T follicular helper cell (primary cell): ENCODE measurements around the gene HOXD10.

Experiments
- DNase-seq: peaks from one replicate; pipeline ENCODE4 v3.0.0-alpha.2; 2020; ENCODE audit warnings: low read depth

The HOXD10 gene

DNA sequence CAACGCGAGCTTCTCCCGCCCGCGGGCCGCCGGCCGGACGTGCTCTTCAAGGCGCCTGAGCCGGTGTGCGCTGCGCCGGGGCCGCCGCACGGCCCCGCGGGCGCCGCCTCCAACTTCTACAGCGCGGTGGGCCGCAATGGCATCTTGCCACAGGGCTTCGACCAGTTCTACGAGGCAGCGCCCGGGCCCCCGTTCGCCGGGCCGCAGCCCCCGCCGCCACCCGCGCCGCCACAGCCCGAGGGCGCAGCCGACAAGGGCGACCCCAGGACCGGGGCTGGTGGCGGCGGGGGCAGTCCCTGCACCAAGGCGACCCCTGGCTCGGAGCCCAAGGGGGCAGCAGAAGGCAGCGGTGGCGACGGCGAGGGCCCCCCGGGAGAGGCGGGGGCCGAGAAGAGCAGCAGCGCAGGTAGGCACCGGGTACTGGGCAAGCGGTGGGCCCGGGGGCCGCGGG is 8.8 kb upstream of the HOXD10 start:
- no peak for DNase-seq

GRCh38 chr2:176109192-176109901 is 7.2 kb upstream of the HOXD10 start:
- DNase-seq = no peak

DNA sequence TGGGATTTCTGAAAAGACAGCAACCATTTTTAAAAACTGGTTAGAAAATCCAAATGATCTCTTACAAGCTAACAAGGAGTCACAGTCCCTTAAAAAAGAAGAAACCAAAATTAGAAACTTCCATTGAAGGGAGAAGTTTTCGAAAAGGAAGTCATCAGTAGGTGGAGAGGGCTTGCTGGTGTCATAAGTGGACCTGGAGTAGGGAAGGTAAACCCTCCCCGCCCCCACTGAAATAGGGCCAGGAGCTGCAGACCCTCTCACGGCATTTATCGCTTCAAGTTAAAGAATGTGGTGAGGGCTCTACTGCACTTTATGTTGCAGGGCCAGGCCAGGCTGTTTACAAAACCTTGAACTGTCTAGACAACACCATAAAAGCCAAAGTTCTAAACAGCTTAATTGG is 6.6 kb upstream of the HOXD10 start:
- DNase-seq = no peak

DNA sequence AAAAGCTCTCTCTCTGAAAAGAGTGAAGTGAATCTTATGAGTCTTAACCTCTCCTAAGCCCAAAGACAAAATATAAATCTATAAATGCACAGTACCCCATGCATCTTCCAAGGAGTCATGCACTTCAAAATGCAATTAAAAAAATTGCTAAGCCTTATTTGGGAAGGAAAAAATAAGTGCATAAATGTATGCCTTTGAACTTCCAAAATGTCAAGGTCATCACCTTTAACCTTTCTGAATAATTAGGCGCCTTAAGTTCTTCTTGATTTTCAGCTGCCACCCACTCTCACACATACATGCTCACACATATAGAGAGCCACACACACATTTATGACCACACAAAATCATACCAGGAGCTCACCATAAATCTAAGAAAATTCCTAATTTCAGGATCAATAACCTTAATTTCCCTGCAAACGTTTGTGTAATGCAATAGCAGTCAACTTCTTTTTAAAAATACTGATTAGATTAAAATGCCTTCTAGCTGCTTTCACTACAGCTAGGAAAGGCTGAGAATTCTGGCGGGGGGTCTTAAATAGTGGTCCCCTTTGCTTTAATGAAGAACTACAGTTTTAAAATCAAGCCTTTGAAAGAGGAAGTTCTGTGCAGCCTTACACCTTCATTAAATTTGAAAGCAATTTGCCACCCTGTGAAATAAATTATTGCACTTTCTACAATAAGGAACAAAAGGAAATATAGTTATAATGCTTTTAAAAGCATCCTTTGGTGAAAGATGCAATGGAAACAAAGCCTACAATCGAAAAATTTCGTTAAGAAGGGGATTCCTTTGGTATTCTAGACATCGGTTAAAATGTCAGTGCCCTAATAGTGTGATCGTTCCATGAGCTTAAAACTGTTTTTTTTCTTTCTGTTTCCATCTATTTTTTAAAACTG is 5.9 kb upstream of the HOXD10 start:
- no peak for DNase-seq

DNA sequence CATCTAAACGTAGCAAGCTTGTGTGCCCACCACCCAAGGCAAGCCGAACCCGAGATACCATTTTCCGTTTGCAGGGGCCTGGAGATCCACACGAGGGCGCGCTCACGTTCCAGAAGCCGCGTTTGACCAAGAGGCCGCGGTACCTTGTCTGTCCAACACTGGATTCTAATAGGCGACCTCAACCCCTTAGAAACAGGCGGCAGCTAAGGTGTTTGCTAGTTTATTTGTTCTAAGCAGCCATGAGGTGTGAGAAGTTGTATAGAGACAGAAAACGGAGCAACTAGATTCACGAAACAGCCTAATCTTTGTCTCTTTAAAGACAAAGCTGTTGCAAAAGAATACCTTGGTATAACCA is 5.3 kb upstream of the HOXD10 start:
- no peak for DNase-seq

DNA sequence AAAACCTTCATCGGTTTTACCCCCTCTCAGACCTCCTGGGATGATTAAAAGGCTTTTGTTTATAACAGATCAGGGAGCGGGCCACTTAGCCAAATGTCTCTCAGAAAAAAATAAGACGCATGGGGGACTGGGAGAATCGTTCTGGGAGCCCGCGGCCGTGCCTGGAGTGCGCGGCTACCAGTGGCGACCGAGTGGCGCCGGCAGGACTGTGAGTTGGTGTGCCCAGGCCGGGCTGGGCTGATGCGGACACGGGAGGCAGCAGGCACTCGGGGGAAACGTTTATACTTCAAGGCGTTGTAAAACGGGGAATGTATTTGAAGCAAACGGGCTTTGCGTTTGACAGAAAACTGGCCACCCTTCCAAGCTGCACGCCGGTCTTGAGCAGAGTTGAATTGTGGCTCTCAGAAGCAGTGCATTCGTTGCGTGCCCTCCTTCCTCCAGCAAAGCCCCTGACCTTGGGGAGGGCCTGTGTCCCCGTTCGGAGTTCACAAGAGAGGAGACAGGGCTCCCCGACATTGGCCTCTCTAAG is 4.7 kb upstream of the HOXD10 start:
- no peak for DNase-seq

- DNase-seq = no peak
These were observed 3.9 kb upstream of the HOXD10 start for GRCh38 chr2:176112375-176113302.

GRCh38 chr2:176114120-176114929 is 2.3 kb upstream of the HOXD10 start:
- no peak for DNase-seq

DNA sequence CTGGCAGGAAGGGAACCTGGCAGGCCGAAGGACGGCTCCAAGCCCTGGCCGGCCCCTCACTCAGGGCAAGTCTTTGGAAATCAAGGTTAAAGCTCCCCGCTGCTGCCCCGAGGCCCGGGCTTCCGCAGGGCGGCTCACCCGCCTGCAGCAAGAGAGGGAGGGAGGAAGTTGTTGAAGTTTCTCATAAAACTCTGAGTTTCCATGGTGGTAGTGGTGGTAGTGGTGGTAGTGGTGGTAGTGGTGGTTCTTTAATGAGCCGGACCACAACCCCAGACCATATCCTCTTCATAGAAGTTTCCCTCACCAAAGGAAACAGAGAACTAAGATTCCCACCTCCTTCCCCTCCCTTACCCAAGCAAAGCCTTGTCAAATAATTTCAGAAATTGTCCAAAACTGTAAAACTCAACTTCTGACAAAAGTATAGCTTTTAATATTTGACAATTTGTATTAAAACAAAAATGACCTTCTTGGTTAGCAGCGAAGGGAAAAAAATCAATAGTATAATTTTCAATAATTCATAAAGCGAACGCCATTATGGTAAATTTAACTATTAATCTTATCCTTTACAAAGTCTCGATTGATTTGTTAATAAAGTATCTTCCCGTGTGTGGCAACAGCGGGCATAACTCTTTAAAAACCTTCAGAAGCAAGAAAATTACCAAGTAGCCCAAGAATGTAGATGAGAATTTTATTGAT is 1.5 kb upstream of the HOXD10 start:
- no peak for DNase-seq

- DNase-seq = no peak
These were observed 714 bp downstream of the HOXD10 start for GRCh38 chr2:176117162-176117822.

- DNase-seq = no peak
These were observed 1.3 kb downstream of the HOXD10 start for GRCh38 chr2:176117823-176118371.

GRCh38 chr2:176118601-176119339 is 2.2 kb downstream of the HOXD10 start:
- no peak for DNase-seq

GRCh38 chr2:176120364-176121189 is 4.0 kb downstream of the HOXD10 start:
- DNase-seq = no peak

- DNase-seq = no peak
These were observed 4.8 kb downstream of the HOXD10 start for GRCh38 chr2:176121190-176122051.

- no peak for DNase-seq
These were observed 5.6 kb downstream of the HOXD10 start for GRCh38 chr2:176122052-176122682.

DNA sequence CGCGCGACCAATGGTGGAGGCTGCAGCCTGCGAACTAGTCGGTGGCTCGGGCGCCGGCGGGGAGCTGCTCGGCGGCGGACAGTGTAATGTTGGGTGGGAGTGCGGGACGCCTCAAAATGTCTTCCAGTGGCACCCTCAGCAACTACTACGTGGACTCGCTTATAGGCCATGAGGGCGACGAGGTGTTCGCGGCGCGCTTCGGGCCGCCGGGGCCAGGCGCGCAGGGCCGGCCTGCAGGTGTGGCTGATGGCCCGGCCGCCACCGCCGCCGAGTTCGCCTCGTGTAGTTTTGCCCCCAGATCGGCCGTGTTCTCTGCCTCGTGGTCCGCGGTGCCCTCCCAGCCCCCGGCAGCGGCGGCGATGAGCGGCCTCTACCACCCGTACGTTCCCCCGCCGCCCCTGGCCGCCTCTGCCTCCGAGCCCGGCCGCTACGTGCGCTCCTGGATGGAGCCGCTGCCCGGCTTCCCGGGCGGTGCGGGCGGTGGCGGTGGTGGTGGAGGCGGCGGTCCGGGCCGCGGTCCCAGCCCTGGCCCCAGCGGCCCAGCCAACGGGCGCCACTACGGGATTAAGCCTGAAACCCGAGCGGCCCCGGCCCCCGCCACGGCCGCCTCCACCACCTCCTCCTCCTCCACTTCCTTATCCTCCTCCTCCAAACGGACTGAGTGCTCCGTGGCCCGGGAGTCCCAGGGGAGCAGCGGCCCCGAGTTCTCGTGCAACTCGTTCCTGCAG is 6.3 kb downstream of the HOXD10 start, which contains the start of gene HOXD9:
Gene HOXD9, plus strand, starts transcription at position 37 of the 728 bp plus-strand sequence. Its CDS starts 50 bp downstream, at position 87.
- DNase-seq = no peak
